H1 (cell line): ENCODE measurements around the gene TAX1BP3. TPM values are rescaled to one million over a fixed set of nuclear protein-coding genes. Genes with fewer than 3 reads are reported as not detected.
A peak's percentile ranks its signal among the peaks of the same experiment; 100 is the strongest.

ENCODE experiments used
- CTCF ChIA-PET: fragments of 300-600 bp; sonication (Branson Sonifier 250); formaldehyde crosslinking; loops from one replicate; lab custom pipeline; 2021; ENCODE audit not compliant: partially characterized antibody; lab: Charles Lee
- POLR2A ChIA-PET: fragments of 300-600 bp; sonication (Branson Sonifier 250); formaldehyde crosslinking; loops from one replicate; lab custom pipeline; 2021; ENCODE audit warnings: inconsistent platforms; ENCODE audit not compliant: partially characterized antibody; lab: Charles Lee
- DNase-seq, 2 experiments: peaks; one replicate each; pipeline versions ENCODE4 v3.0.0 to v3.0.0-alpha.2; 2010 to 2022; ENCODE audit warnings: low spot score in 2 of 2, low read depth in 1 of 2, mixed read lengths in 1 of 2
- FAIRE-seq: peaks from 2 replicates; lab custom pipeline; 2011; peaks lifted over from hg19 to GRCh38; lab: Jason Lieb, UNC
- H2AFZ ChIP-seq: 2 replicates; pipeline ENCODE4 v1.8.1; 2012; ENCODE audit warnings: low read length, inconsistent platforms
- H2AK5ac ChIP-seq: 2 replicates; pipeline ENCODE4 v1.6.1; 2013; ENCODE audit warnings: low read depth, low read length
- H2BK120ac ChIP-seq: replicated peaks from 2 replicates; pipeline ENCODE3; 2013; ENCODE audit warnings: low read depth, low read length, inconsistent platforms
- H2BK12ac ChIP-seq: 2 replicates; pipeline ENCODE4 v1.6.1; 2013; ENCODE audit warnings: low read depth, low read length
- H2BK15ac ChIP-seq: 2 replicates; pipeline ENCODE4 v1.6.1; 2013; ENCODE audit warnings: low read length
- H2BK20ac ChIP-seq: 2 replicates; pipeline ENCODE4 v1.6.1; 2013; ENCODE audit warnings: low read length
- H2BK5ac ChIP-seq: 2 replicates; pipeline ENCODE4 v1.6.1; 2013; ENCODE audit warnings: low read depth, low read length
- H3K14ac ChIP-seq: 2 replicates; pipeline ENCODE4 v1.6.1; 2013; ENCODE audit warnings: inconsistent platforms; ENCODE audit not compliant: insufficient read length
- H3K18ac ChIP-seq: 2 replicates; pipeline ENCODE4 v1.6.1; 2013; ENCODE audit warnings: low read length; ENCODE audit errors: extremely low read depth
- H3K23ac ChIP-seq: 2 replicates; pipeline ENCODE4 v1.6.1; 2013; ENCODE audit warnings: inconsistent platforms; ENCODE audit not compliant: insufficient read length
- H3K23me2 ChIP-seq: 2 replicates; pipeline ENCODE4 v1.6.1; 2013; ENCODE audit warnings: low read depth, low read length
- H3K27ac ChIP-seq: 2 replicates; pipeline ENCODE4 v1.6.1; 2011; ENCODE audit warnings: low read depth, low read length, inconsistent platforms
- H3K27me3 ChIP-seq, 4 experiments: replicated peaks in 1 of 4; 1 replicate in 1 of 4; 2 replicates in 3 of 4; pipeline versions ENCODE4 v1.6.1 to v1.8.1; 2011 to 2013; ENCODE audit warnings: low read length in 3 of 4, mild to moderate bottlenecking in 3 of 4, inconsistent platforms in 2 of 4, mixed read lengths in 2 of 4, moderate library complexity in 1 of 4; ENCODE audit not compliant: control insufficient read depth in 3 of 4, insufficient read depth in 3 of 4; ENCODE audit errors: extremely low read depth in 1 of 4
- H3K36me3 ChIP-seq, 4 experiments: 2 replicates each; pipeline versions ENCODE4 v1.6.1 to v1.8.1; 2011 to 2013; ENCODE audit warnings: mild to moderate bottlenecking in 4 of 4, low read length in 3 of 4, moderate library complexity in 2 of 4, control low read depth in 1 of 4, inconsistent platforms in 1 of 4; ENCODE audit not compliant: insufficient read depth in 4 of 4, control insufficient read depth in 2 of 4
- H3K4ac ChIP-seq: replicated peaks from 2 replicates; pipeline ENCODE3; 2013; ENCODE audit warnings: low read length, low read depth, mixed read lengths, inconsistent platforms; ENCODE audit not compliant: insufficient read length
- H3K4me1 ChIP-seq, 4 experiments: replicated peaks in 1 of 4; 1 replicate in 1 of 4; 2 replicates in 3 of 4; pipeline versions ENCODE4 v1.6.1 to v1.8.1; 2011 to 2013; ENCODE audit warnings: low read length in 3 of 4, inconsistent platforms in 2 of 4, mixed read lengths in 1 of 4; ENCODE audit not compliant: insufficient read depth in 4 of 4, control insufficient read depth in 3 of 4
- H3K4me2 ChIP-seq, 2 experiments: 2 replicates each; pipeline versions ENCODE4 v1.6.1 to v1.8.1; 2011 to 2013; ENCODE audit warnings: low read depth in 2 of 2, low read length in 2 of 2, control low read depth in 1 of 2, inconsistent platforms in 1 of 2, mild to moderate bottlenecking in 1 of 2; ENCODE audit not compliant: insufficient read depth in 1 of 2
- H3K4me3 ChIP-seq, 4 experiments: fragments of 200-600, 300-600 bp in 1 of 4; sonication (generic), shearing (Covaris generic), sonication (Bioruptor Twin) in 1 of 4; 2 replicates each; pipeline versions ENCODE4 v1.5.1 to v1.8.1; 2011 to 2016; ENCODE audit warnings: low read length in 4 of 4, low read depth in 3 of 4, control low read depth in 2 of 4, inconsistent platforms in 2 of 4, mild to moderate bottlenecking in 2 of 4, mixed read lengths in 1 of 4, moderate library complexity in 1 of 4; ENCODE audit not compliant: insufficient read depth in 2 of 4; ENCODE audit errors: extremely low read depth in 1 of 4
- H3K56ac ChIP-seq: replicated peaks from 2 replicates; pipeline ENCODE3; 2013; ENCODE audit warnings: low read depth, mild to moderate bottlenecking, mixed read lengths, low read length, inconsistent platforms; ENCODE audit not compliant: insufficient read length
- H3K79me1 ChIP-seq: 2 replicates; pipeline ENCODE4 v1.6.1; 2013; ENCODE audit warnings: low read depth, low read length, control low read depth
- H3K79me2 ChIP-seq, 2 experiments: 2 replicates each; pipeline versions ENCODE4 v1.6.1 to v1.8.1; 2012 to 2013; ENCODE audit warnings: low read length in 2 of 2, mild to moderate bottlenecking in 2 of 2, inconsistent platforms in 1 of 2; ENCODE audit not compliant: insufficient read depth in 2 of 2, control insufficient read depth in 1 of 2
- H3K9ac ChIP-seq, 4 experiments: replicated peaks in 1 of 4; 1 replicate in 1 of 4; 2 replicates in 3 of 4; pipeline versions ENCODE4 v1.6.1 to v1.8.1; 2011 to 2013; ENCODE audit warnings: low read depth in 3 of 4, low read length in 3 of 4, control low read depth in 2 of 4, mild to moderate bottlenecking in 2 of 4, moderate library complexity in 2 of 4, inconsistent platforms in 1 of 4; ENCODE audit errors: extremely low read depth in 1 of 4
- H3K9me3 ChIP-seq, 2 experiments: 2 replicates each; pipeline versions ENCODE4 v1.6.1 to v1.8.1; 2012 to 2013; ENCODE audit warnings: mild to moderate bottlenecking in 2 of 2, moderate library complexity in 2 of 2, control low read depth in 1 of 2, inconsistent platforms in 1 of 2, low read depth in 1 of 2, low read length in 1 of 2, mixed read lengths in 1 of 2; ENCODE audit not compliant: insufficient read depth in 2 of 2
- H4K20me1 ChIP-seq, 2 experiments: replicated peaks in 1 of 2; 2 replicates each; pipeline versions ENCODE3 to v1.8.1; 2011 to 2013; ENCODE audit warnings: inconsistent platforms in 2 of 2, low read length in 2 of 2, mild to moderate bottlenecking in 1 of 2; ENCODE audit not compliant: insufficient read depth in 2 of 2, control insufficient read depth in 1 of 2
- H4K5ac ChIP-seq: 2 replicates; pipeline ENCODE4 v1.6.1; 2013; ENCODE audit warnings: low read length, low read depth, mixed read lengths, inconsistent platforms; ENCODE audit not compliant: insufficient read length
- H4K8ac ChIP-seq: 2 replicates; pipeline ENCODE4 v1.8.0; 2013; ENCODE audit warnings: mild to moderate bottlenecking, moderate library complexity, low read length, inconsistent platforms; ENCODE audit not compliant: insufficient read depth; ENCODE audit errors: extremely low read depth
- H4K91ac ChIP-seq: replicated peaks from 2 replicates; pipeline ENCODE3; 2013; ENCODE audit warnings: low read length, mixed read lengths, inconsistent platforms; ENCODE audit not compliant: insufficient read length
- CTCF ChIP-seq, 3 experiments: IDR thresholded peaks; 1 replicate in 2 of 3; 2 replicates in 1 of 3; pipeline versions ENCODE4 v1.5.1 to v1.6.1; 2011; ENCODE audit warnings: low read length in 3 of 3, mild to moderate bottlenecking in 3 of 3, inconsistent platforms in 2 of 3, low read depth in 1 of 3, moderate library complexity in 1 of 3; ENCODE audit not compliant: insufficient read depth in 1 of 3; ENCODE audit errors: control extremely low read depth in 1 of 3
- FOSL1 ChIP-seq: IDR thresholded peaks from 2 replicates; pipeline ENCODE4 v1.6.1; 2011; ENCODE audit warnings: mild to moderate bottlenecking, low read depth, low read length, moderate library complexity; ENCODE audit not compliant: insufficient read depth
- RAD21 ChIP-seq, 2 experiments: IDR thresholded peaks in 1 of 2; conservative IDR thresholded peaks in 1 of 2; 2 replicates each; pipeline ENCODE4 v1.6.1; 2011; ENCODE audit warnings: low read depth in 2 of 2, low read length in 2 of 2, improper control_type of control experiment in 1 of 2, inconsistent platforms in 1 of 2, mild to moderate bottlenecking in 1 of 2, moderate library complexity in 1 of 2
- WGBS, 2 experiments: shearing (Covaris generic) in 1 of 2; methylation state at CpG; one replicate each; pipeline versions ENCODE4 v1.1.6 to v1.1.7; 2013 to 2015; ENCODE audit warnings: low lambda C conversion rate in 2 of 2, mixed read lengths in 2 of 2, inconsistent platforms in 1 of 2, low coverage in 1 of 2, missing lambda C conversion rate in 1 of 2; ENCODE audit not compliant: insufficient replicate concordance in 2 of 2, insufficient coverage in 1 of 2, insufficient read length in 1 of 2; ENCODE audit errors: extremely low coverage in 1 of 2, missing lambda C conversion rate in 1 of 2; 5-methylcytosine and 5-hydroxymethylcytosine counted together
- polyA plus RNA-seq, 7 experiments: library from polyadenylated mRNA; depleted of rRNA in 3 of 7; stranded (reverse) in 5 of 7; unstranded in 2 of 7; fragments of >200 nt in 5 of 7; fragments of 200-250 nt in 2 of 7; gene quantifications; 1 replicate in 5 of 7; 2 replicates in 1 of 7; 4 replicates in 1 of 7; pipeline versions ENCODE4 v1.2.1 to v1.2.3, GENCODE V29; 2011 to 2013; ENCODE audit warnings: missing spikeins in 2 of 7, mixed read lengths in 2 of 7
- total RNA-seq: library from RNA; stranded (reverse); fragmentation: NEBNext Ultra II Directional; extraction: Animal tissue kit (Norgen Biotek cat#: 25700); gene quantifications from 2 replicates; pipeline ENCODE4 v1.2.1, GENCODE V29; 2021

The TAX1BP3 gene
- total and polyA plus RNA-seq, 2 of the 8 experiments (the other 6 are each of a cell fraction or from before 2014, with no cell fraction given) = 65.3 to 81.8 TPM

GRCh38 chr17:3647769-3648555, 20.4 kb downstream of the TAX1BP3 start:
- H3K9me3 ChIP-seq = no peaks in the 10 kb centered on the region
- no peak overlapping the region for H2AFZ ChIP-seq
- no peaks in the 10 kb centered on the region for H3K23me2 ChIP-seq
- no peak overlapping the region for H2BK20ac ChIP-seq
- H2AK5ac ChIP-seq = no peak overlapping the region
- POLR2A ChIA-PET = interaction anchor here (0.8 to 18.4 kb wide), 7 partner anchors 8 to 607 kb away, joined by 3 to 194 read pairs (median 8); partner anchors contain the start of genes CTNS, EMC6, SHPK and TAX1BP3
- no peak overlapping the region for H2BK15ac ChIP-seq
- no peaks in the 10 kb centered on the region for H3K4me1 ChIP-seq
- FAIRE-seq (peak; percentile 48), DNase-seq (peak in 1 of 2 experiments; percentile 69)
- CTCF ChIA-PET = interaction anchor here (0.5 to 2.9 kb wide), 22 partner anchors 9 to 599 kb away, joined by 3 to 20 read pairs (median 4); partner anchors contain the start of genes CTNS and SHPK
- H4K8ac ChIP-seq = no peak overlapping the region
- no peak overlapping the region for H3K27ac ChIP-seq
- H2BK120ac ChIP-seq = no peak overlapping the region
- no peak overlapping the region for H3K18ac ChIP-seq
- H3K56ac ChIP-seq = no peak overlapping the region
- H3K36me3 ChIP-seq = peaks cover 0 to 5% (median 2%) of the 10 kb centered on the region in 4 experiments; a peak in 4 of 8 replicates
- no peak overlapping the region for H3K23ac ChIP-seq
- no peak overlapping the region for H4K91ac ChIP-seq
- TF ChIP-seq RAD21 (IDR thresholded peaks at IDR 0.05 in 1 of 2, conservative IDR thresholded peaks at IDR 0.05 in 1 of 2; ENCODE audit: low read depth in 2 of 2, low read length in 2 of 2) (peak; percentile 47 to 63), FOSL1 (no peak), CTCF (IDR thresholded peaks at IDR 0.05; ENCODE audit: control extremely low read depth in 1 of 3, insufficient read depth in 1 of 3, low read depth in 1 of 3, low read length in 3 of 3) (peak; percentile 58 to 76 (median 68))
- H2BK5ac ChIP-seq = no peak overlapping the region
- no peak overlapping the region for H3K9ac ChIP-seq
- peaks cover 0 to 2% of the 10 kb centered on the region in 2 experiments for H4K20me1 ChIP-seq
- no peak overlapping the region for H3K14ac ChIP-seq
- no peak overlapping the region for H4K5ac ChIP-seq
- H3K79me1 ChIP-seq = no peaks in the 10 kb centered on the region
- H3K4me2 ChIP-seq = no peak overlapping the region
- 80% methylated on average over 20 of the region's 20 CpGs; no CpG with 5 or more reads in 1 of the 2 experiments for WGBS, 2 experiments
- no peak overlapping the region for H2BK12ac ChIP-seq
- no peak overlapping the region for H3K4ac ChIP-seq
- no peak overlapping the region for H3K4me3 ChIP-seq
- no peaks in the 10 kb centered on the region; a peak in 1 of 7 replicates for H3K27me3 ChIP-seq
- H3K79me2 ChIP-seq = no peaks in the 10 kb centered on the region; a peak in 1 of 4 replicates
